ENCODE data around the gene OXA1L.

- TF ChIP-seq CTCF (IDR thresholded peaks at IDR 0.05; ENCODE audit: insufficient read depth, low read depth, low read length) (no peak), EZH2 (IDR thresholded peaks at IDR 0.05; ENCODE audit: insufficient read depth, low read length) (no peak)
These were observed 14.1 kb upstream of the OXA1L start for GRCh38 chr14:22752422-22752821.
